GM19395 (cell line): ENCODE data around the gene ROR1.
A peak's percentile ranks its signal among the peaks of the same experiment; 100 is the strongest.

Source experiments
- ATAC-seq: cut with Tn5 transposase; IDR thresholded peaks from one replicate; pipeline ENCODE4 v1.9.1; 2021; ENCODE audit warnings: mild to moderate bottlenecking, moderate library complexity; ENCODE audit not compliant: unreplicated experiment

ROR1 gene

DNA sequence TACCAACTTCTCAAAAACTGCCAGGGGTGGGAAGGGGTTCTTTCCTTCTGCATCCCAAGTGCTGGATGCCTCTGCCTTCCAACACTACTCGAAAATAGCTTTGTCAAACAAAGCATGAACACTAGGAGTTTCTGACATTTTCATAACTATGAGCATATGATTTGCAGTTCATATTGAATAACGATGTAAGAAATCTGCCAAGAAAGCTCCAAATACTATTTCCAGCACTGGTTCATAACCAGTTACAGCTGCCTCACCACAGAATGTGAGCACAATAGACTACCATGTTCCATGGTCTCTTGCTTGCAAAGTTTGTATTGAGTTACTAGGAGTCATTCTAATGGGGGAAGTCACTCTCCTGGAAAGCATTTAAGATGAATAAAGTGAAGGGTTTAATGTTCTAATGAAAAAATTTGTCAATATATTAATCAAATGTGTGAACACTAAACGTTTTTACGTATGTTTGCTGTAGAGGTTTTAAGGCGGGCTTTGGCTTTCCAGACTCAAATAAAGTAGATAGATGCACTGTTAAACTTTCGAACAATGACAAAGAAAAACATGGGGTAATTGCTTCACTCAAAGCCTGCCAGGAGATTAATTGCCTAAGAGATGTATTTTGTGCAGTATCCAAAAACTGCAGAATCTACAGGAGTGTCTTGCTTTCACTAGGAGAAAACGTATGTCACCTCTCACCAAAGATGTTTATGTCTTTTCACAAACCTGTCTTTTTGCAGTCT, 351.1 kb downstream of the ROR1 start:
- ATAC-seq, result no peak

DNA sequence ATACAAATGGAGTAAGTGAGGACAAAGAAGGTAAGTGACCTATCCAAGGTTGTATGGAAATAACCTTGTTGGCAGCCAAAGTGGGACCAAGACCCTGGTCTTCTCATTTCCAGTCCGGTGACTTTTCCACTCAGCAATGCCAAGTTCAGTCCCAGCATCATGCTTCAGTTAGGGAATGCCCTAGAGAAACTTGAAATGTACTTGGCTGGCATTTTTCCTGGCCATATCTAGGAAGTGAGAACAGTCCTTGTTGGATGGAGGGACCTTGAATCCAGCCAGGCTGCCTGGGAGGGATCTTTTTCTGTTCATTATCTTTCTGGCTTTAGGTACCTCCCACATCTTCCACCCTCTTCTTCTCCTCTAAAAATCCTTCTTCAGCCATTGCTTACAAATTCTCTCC, 352.8 kb downstream of the ROR1 start:
- no peak for ATAC-seq

DNA sequence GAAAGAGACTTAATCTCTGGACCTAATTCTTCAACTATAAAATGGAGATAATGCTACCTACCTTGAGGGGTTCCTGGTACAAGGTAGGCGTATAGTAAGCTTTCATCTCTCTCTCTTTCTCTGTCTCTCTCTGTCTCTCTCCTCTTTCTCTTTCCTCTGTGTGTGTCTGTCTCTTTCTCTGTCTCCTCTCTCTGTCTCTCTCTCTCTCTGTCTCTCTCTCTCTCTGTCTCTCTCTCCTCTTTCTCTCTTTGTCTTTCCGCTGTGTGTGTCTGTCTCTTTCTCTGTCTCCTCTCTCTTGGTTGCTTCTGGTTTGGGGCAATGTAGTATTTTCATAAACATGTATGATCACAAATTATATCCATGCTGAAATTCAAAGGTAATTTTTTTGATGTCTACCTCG, 353.5 kb downstream of the ROR1 start:
- ATAC-seq, result no peak

DNA sequence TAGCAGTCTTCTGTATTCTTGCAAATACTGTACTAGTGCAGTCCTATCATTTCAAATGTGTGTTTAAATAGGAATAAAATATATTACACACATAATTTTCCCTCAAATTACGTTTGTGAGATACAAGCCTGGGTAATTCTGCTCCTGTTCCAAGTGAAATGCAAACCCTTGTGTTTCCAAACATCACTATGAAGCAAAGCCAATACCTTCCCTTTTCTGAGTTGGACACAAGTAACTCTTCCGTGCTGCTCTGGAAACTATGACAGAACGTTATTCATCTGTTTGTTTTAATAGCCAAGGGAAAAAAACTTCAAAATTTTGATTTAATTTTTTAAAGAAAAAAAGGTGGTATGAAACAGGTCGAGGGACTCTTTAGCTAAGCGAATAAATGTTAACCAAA, 355.9 kb downstream of the ROR1 start:
- no peak for ATAC-seq

DNA sequence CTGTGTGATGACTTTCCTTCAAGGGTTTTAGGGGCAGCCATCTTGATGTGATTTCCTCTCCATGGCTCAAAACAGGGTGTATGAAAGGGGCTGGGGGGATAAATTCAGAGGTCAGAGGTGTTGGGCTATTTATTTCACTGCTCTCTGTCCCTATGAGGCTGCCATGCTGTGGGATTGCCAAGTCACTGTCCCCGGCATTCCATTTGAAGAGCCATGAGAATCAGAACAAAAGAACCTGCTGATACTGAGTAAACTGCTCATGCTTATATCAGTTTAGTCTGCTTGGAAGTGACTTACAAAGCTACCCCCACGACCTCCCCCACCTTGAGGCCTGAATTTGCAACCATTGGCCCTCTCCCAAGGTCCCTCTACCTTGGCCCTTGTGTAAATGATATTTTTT, 357.3 kb downstream of the ROR1 start:
- no peak for ATAC-seq

DNA sequence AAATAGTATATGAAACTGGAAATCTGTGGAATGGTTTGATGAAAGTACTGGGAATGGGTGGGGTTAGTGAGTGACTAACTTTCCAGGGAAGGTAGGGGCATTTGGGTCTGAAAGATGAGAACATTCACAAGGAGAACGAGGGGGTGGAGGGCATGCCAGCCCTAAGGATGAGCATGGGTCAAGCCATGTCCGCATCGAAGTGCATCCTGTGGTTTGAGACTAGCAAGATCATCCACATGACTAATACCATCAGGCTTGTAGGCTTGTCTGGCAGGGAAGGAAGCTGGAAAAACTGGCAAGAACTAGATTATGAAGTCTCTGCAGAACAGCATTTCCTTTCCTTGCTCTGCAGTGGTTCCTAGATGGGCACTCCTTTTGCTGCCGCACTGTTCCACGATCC, 359.2 kb downstream of the ROR1 start:
- ATAC-seq, result no peak

DNA sequence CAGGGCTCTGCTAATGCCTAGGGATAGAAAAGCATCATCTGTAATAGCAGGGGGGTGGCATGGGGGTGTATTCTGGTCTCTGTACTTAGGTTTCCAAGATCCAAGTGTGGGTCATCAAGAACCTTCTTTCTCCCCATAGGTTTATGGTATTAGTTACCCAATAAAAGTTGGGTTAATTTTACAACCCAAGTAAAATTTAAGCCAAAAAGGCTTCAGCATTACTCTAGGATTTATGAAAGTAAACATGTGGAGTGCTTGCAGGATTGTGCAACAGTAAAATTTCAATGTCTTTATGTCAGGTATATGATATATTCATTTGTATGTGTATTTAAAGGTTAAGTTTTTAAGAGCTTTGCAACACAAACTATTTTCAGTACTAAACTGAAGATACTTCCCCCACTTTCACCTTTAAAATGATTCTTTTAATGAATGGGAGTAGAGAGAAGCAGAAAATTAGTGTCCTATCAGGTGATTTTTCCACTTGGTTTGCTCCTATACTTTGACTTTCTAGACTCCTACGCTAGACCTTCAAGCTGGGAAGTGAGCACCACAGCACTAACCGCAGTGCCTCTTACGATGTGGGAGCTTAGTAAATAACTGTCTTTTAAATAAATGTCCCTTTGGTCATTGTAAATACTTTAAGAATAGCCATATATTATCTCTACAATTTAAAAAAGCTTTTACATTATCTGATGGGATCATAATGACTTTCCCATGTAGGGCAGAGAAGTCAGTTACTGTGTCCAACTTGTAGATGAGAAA, 361.8 kb downstream of the ROR1 start:
- no peak for ATAC-seq

DNA sequence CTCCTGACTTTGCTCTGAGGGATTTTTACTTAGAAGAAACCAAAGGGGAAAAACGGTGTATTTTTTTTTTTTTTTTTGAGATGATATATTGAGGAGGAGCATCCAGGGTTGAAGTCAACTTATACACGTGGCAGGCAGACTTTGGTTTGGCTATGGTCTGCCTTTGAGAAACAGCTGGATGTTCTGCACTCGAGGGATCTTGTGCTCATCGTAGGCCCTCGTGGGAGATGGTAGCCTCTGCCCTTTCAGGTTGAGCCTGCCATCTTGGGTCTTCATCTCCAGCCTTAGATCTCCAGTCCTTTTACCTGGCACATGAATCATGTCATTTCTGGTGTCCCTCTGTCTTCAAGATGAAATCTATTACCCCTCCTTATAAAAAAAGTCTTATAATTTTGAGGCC, 362.5 kb downstream of the ROR1 start:
- no peak for ATAC-seq

DNA sequence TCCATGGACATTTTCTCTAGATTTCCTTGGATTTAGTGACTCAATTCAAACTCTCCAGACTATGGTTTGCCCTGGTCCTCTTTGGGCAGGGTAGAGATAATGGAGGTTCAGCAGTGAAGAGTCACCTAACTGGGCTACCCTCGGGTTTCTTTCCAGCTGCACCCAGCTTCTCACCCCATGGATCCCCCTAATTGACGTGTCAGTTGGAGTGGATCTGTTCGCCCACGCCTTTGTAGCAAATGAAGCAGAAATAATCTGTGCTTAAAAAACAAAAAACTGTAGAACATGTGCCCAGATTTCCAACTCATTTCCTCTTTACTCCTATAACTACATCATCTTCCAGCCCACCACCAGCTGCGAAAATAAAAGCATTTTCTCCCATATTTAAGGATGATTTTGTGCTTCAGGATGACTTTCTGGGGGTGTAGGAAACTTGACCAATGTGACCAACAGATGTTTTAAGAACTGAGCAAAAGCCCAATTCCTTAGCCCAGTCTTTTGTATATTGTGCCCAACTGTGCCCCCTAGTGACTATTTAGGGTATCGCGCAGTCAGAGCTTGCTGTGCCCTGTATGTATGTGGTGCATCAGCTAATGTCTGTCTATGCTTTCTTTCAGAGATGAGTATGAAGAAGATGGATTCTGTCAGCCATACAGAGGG, 363.1 kb downstream of the ROR1 start:
- peak; percentile 79 for ATAC-seq

DNA sequence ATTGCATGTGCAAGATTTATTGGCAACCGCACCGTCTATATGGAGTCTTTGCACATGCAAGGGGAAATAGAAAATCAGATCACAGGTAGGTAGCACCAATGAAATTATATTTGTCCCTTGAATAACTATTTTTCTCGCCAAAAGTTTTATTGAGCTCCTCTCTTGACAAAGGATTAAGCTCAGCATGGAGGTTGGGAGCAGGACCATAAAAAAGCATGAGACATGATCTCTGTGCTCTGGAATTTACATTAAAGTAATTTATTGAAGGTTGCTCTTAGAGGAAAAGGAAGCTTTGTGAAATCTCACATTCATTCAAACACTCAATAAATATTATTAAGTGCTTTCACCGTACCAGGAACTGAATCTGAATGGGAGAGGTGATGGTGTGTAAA, 363.6 kb downstream of the ROR1 start:
- ATAC-seq, result no peak

DNA sequence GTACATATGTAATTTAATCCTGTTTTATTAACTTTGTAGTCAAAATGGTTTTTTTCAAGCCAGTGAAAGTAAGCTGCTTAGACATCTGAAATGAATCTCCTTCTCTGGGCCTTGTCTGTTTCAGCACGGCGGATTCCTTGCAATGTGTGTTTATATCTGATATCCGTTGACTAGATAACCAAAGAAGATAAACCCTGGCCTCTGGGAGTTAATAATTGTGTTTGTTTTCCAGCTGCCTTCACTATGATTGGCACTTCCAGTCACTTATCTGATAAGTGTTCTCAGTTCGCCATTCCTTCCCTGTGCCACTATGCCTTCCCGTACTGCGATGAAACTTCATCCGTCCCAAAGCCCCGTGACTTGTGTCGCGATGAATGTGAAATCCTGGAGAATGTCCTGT, 366.1 kb downstream of the ROR1 start:
- ATAC-seq, result no peak

DNA sequence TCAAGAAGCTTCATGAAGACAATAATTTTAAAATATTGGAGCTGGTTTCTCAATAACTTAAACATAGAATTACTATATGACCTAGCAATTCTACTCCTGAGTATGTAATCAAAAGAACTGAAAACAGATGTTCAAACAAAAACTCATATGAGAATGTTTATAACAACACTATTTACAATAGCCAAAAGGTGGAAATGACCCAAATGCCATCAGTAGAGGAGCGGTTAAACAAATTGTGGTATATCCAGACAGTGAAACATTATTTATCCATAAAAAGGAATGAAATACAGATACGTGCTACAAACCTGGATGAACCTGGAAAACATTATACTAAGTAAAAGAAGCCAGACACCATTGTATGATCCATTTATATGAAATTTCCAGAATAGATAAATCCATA, 366.8 kb downstream of the ROR1 start:
- no peak for ATAC-seq

DNA sequence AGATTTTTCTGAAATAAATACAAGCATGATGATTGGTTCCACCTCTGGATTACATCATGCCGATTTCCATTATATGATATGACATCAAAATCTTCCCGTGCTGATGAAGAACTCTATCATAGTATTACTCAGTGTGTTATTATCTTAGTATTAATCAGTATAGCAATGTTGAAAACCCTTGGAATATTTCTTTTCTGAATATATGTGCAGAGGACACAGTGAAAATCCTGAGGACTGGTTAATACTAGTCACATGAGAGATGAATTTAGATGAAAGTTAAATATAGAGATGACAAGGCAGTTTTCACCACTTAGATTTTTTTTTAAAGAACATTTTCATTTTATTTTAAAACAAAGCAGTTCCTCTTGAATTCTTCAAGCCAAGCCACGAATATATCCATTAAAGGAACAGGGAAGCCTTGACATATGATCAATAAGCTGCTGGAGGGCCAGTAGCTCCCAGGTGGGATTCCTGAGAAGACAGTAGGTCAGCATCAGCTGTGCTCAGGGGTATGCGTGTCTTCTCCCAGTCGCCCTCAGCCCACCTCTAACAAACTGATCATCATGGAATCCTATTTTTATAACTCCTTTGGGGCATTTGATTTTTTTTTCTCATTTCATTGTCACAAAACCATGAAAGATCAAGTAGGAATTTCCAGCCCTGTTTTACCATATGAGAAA, 373.4 kb downstream of the ROR1 start:
- no peak for ATAC-seq

DNA sequence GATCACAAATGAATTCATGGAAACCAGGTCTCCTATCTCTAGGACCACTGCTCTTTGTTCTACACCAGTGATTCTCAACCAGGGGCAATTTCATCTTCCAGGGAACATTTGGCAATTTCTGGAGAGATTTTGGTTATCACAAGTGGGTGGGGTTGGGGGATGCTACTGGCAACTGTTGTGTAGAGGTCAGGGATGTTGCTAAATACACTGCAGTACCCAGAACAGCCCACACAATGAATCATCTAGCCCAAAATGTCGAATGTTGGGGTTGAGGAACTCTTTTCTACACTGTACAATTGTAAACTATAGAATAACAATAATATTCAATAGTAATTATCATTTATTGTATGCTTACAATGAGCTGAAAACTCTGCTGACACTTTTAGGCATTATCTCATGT, 373.9 kb downstream of the ROR1 start:
- ATAC-seq, result no peak

DNA sequence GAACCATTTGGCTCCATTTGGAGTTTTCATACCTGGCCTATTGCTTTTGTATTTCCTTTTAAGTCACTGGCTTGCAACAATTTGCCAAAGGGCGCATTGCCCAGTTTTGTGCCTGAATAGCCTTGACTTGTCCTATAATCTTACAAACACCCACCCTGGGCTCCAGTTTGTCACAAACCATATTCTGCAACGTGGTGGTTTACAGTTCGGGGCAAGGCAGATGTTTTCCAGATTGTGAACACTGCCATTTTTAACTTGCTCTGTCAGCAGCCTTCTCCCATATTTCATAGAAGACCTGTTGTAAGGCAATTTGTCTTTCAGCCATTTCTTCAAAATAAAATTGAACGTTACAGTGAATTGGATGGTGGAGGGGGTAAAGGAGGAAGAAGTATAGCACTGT, 376.4 kb downstream of the ROR1 start:
- no peak for ATAC-seq

DNA sequence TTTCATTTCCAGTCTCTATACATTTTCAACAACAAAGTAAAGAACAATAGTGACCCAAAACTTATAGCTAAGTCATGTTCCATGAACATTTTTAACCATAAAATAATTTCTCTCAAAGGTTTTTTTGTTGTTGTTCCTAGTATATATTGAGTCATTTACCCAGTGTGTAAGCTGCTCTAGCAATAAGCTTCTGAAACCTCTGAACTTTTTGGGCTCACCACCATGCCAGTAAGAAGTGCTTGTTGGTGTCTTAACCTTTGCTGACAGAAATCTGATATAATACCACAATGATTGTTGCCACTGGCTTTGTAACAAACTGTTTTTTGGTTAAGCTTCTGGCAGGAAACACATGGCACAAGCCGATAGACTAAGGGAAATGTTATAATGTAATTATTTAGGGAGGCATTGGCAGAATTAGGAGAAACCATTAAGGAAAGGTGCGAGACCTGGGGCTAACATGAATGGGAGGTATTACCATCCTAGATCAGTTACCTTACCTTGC, 377.0 kb downstream of the ROR1 start:
- ATAC-seq, result no peak

DNA sequence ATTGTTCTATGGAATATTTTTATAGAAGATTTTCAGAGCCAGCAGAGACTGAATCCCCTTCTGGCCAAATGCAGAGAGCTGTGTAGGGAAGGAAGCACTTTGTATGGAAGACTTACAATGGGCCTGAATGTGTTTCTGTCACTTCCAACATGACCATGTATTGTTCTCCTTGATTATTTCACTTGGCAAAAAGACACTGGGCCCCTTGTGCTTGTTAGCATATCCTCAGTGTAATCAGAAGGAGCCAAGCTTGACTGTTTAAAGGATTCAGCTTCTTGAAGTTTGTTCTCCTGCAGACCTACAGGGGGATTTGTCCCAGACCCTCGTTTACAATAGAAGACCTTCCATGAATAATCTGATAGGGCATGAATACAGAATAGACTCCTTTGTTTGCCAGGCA, 381.5 kb downstream of the ROR1 start:
- ATAC-seq, result no peak

DNA sequence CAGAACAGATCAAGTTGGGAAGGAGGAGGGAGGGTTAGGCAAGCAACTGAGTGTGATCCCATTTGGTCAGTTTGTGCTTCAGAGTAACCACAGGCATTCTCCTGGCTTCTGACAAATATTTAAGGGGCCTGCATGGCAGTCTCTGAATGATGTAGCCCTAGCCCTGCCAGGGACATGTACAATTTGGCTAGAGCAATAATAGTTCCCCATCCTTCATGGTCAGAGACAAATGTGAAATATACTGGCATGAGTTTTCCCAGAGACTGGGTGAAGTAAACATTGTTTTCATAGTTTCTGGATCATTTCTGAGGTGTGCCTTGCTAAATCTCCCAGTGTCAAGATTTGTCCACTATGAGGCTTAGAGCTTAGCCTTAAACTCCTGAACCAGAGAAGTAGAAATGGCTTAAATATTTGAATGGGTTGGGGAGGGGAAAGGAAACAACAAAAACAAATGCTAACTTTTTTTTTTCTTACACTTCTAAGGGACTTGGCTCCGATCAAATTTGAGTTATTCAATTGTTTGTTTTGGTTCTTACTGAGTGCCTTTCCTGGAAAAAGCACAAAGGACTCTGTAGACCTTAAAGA, 387.6 kb downstream of the ROR1 start:
- ATAC-seq, result no peak

DNA sequence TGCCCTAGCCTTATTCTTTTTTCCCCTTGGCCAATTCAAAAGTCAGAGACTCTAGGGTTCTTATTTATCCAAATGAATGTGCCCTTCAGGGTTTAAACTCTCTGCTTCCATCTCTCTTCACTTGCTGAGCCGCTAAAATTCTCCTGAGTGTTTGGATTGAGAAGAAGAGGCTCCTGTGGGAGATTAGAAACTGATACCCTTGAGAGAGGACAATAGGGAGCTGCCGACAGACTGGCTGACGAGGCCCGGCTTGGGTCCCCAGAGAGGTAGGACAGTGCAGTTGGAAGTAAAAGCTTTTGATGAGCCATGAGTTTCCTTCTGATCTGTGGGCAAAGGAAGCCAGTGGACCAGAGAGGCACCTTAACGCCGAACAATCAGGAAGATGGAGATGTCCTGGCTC, 388.3 kb downstream of the ROR1 start:
- no peak for ATAC-seq

DNA sequence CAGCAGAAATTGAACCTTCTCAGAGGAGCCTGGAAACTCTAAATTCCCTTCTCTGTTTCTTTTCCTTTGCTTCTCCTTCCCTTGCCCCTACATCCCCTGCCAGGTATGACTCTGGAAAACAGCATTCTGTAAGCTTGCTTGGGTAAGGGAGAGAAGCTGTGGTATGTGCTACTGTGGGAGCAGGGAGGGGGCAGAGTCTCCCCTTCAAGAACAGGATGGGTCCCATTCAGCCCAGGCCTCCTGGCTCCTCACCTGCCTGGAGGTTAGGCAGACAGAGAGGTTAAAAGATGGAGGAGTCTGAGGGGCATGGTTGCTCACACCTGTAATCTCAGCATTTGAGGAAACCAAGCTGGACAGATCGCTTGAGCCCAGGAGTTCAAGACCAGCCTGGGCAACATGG, 389.0 kb downstream of the ROR1 start:
- ATAC-seq, result no peak

DNA sequence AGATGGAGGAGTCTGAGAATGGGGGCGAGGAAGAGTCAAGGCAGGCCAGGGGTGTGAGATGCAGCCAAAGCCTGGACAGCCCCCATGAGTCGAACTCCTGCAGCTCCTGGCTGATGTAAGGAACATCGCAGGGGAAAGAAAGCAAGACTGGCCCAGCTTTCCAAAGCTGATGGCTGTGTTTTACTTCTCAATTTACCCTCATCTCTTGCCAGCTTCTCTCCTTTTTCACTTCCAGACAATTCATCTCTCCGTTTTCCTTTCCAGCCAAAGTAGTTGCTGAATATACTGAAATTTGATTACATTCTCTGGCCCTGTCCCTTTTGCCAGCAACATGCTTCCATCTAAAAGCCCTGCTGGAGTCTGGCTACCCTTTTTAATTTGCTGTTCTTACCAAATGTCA, 389.6 kb downstream of the ROR1 start:
- no peak for ATAC-seq
